SK-N-MC (cell line): ENCODE data around the gene HPCAL4.

ENCODE experiments used
- DNase-seq: peaks from one replicate; pipeline ENCODE4 v3.0.0-alpha.2; 2011; ENCODE audit warnings: low read depth, low spot score
- H3K27ac ChIP-seq: fragments of 200-600 bp; sonication (generic); 2 replicates; pipeline ENCODE4 v1.5.1; 2016; ENCODE audit warnings: mixed run types
- H3K36me3 ChIP-seq: fragments of 200-600 bp; sonication (generic); 2 replicates; pipeline ENCODE4 v1.6.1; 2017; ENCODE audit warnings: antibody characterized with exemption, low read length, mixed read lengths; ENCODE audit not compliant: insufficient read depth
- H3K4me3 ChIP-seq: fragments of 200-600 bp; sonication (generic); 2 replicates; pipeline ENCODE4 v1.5.1; 2016
- H3K9ac ChIP-seq: fragments of 200-600 bp; sonication (generic); 2 replicates; pipeline ENCODE4 v1.8.0; 2017; ENCODE audit warnings: mixed run types, mixed read lengths; ENCODE audit not compliant: insufficient read length
- H3K9me3 ChIP-seq: fragments of 200-600 bp; sonication (generic); 2 replicates; pipeline ENCODE4 v1.6.1; 2017; ENCODE audit warnings: low read depth, mild to moderate bottlenecking, antibody characterized with exemption, low read length, moderate library complexity, mixed read lengths
- EZH2 ChIP-seq: fragments of 200-600 bp; sonication (generic); IDR thresholded peaks from one replicate; pipeline ENCODE4 v1.6.1; 2017; ENCODE audit warnings: antibody characterized with exemption
- FOXP2 ChIP-seq: optimal IDR thresholded peaks from 2 replicates; pipeline ENCODE3; 2011; ENCODE audit warnings: mild to moderate bottlenecking, moderate library complexity; ENCODE audit not compliant: insufficient read depth; ENCODE audit errors: extremely low read length, control extremely low read depth
- POLR2AphosphoS5 ChIP-seq: IDR thresholded peaks from 2 replicates; pipeline ENCODE4 v1.6.1; 2012; ENCODE audit warnings: mild to moderate bottlenecking, low read depth, low read length, borderline replicate concordance

HPCAL4 gene

DNA sequence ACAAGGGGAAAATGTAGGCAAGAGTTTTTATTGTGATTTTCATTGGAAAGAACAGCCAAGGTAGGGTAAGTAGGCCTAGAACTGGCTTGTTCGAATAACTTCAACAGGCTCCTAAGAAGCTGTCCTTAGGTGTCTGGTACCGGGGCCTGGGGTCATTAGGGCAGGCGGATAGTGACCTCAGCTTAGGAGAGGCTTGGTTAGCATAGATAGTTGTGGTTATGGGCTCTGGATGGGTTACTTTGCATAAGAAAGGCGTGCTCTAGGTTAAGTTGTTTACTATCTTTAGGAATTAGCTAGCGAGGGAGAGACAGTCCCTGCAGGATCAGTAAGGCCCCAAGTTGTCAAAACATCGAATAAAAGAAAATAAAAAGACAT, 20.7 kb upstream of the HPCAL4 start:
- DNase-seq, result no peak
- Histone ChIP-seq H3K36me3 (no peaks in the 10 kb centered on the region), H3K27ac (no peak overlapping the region), H3K9me3 (no peaks in the 10 kb centered on the region), H3K9ac (no peak overlapping the region), H3K4me3 (no peak overlapping the region)
- TF ChIP-seq FOXP2, result no peak

DNA sequence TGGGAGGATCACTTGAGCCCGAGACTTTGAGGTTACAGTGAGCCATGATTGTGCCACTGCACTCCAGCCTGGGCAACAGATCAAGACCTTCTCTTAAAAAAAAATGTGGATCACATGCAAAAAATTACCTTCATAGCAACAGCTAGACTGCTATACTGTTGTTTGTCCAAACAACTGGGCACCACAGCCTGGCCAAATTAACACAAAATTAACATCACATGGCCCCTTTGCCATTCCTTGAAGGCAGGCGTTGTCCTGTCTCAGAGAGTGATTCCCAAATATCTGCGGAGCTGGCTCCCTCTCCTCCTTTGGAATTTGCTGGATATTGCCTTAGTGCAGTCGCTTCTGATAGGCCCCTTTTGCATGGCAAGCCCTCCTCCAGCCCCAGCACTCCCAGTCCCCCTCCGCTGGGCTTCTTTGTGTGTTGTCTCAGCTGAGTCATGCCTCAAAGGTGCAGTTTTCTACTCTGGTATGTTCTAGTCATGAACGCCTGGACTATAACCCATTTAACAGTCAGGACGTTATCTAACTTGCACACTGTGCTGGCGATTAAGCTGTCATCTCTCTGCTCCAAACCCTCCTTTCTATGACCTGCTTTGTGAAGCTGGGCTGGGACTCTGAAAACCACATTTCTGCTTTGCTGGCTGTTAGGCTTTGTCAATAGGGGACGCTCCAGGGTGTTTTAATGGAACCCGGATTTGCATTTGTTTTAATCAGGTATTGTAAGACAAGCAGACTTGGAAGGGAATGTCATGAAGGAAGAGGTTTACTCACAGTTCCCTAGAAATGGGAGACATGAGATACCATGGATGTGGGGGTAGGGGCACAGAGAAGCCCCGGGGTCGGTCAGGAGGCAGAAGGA, 20.1 kb upstream of the HPCAL4 start:
- no peak overlapping the region for H3K9ac ChIP-seq
- no peaks in the 10 kb centered on the region for H3K36me3 ChIP-seq
- TF ChIP-seq POLR2AphosphoS5, result no peak
- no peak for TF ChIP-seq EZH2
- H3K27ac ChIP-seq, result no peak overlapping the region
- H3K9me3 ChIP-seq, result no peaks in the 10 kb centered on the region
- H3K4me3 ChIP-seq, result no peak overlapping the region
- no peak for DNase-seq

DNA sequence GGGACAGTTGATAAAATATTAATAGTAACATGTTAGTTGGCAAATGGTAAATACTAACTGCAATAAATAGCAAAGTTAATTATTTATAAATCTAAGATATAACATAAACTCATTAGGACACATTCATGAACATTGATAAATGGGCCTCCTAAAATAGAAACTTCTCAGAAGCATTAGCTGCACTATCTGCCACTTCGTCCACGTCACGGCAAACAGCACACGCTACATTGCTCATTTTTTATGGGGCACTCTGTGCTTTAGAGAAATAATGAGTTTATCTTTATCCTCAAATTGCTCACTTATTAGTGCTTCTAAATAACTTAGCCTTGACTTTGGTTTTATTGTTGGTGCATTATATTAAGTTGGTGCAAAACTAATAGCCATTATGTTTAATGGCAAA, 16.3 kb upstream of the HPCAL4 start:
- no peak for TF ChIP-seq EZH2
- no peak for TF ChIP-seq POLR2AphosphoS5
- no peak for TF ChIP-seq FOXP2

DNA sequence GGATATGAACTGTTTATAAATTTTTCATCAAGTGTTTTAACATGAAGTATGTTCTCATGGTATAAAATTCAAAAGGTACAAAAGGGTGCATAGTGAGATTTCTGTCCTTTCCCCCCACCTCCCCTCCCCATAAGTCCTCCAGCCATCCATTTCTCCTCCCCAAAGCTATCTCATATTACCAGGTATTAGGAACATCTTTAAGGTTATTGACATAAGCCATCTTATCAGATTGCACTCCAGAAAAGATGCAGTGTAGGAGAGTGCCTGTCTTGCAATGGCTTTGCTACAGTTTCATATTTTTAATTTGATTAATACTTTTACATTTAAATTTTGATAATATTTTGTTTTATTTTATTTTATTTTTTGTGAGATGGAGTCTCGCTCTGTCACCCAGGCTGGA, 13.5 kb upstream of the HPCAL4 start:
- no peak overlapping the region for H3K27ac ChIP-seq
- no peaks in the 10 kb centered on the region for H3K36me3 ChIP-seq
- no peak overlapping the region for H3K9ac ChIP-seq
- no peak for DNase-seq
- TF ChIP-seq POLR2AphosphoS5 (no peak), EZH2 (no peak), FOXP2 (no peak)
- H3K9me3 ChIP-seq, result no peaks in the 10 kb centered on the region
- no peak overlapping the region for H3K4me3 ChIP-seq

More for the DNA sequence above, 16.3 kb upstream of the HPCAL4 start:
- H3K27ac ChIP-seq, result no peak overlapping the region
- no peak overlapping the region for H3K9ac ChIP-seq
- no peaks in the 10 kb centered on the region for H3K36me3 ChIP-seq
- H3K4me3 ChIP-seq, result no peak overlapping the region
- no peak for DNase-seq
- no peaks in the 10 kb centered on the region for H3K9me3 ChIP-seq

DNA sequence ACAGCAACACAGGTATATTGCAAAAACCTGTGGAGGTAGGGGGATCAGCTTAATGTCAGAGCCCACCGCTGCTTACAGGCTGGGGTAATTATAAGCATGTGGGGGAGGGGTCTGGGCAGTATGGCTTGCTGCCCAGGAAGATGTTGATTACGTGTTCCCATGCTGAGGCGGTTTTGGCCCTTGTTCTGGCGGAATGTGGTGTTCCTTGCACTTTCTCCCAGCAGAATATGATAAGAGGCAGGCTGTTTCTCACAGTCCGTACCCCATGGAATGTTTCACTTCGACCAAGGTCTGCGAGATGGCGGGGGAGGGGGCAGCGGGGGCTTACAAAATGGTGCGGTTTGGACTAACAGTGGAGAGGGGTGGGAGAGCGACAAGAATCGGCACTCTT, 9.8 kb upstream of the HPCAL4 start:
- no peak for TF ChIP-seq POLR2AphosphoS5
- Histone ChIP-seq H3K9me3 (no peaks in the 10 kb centered on the region), H3K27ac (no peak overlapping the region), H3K36me3 (no peaks in the 10 kb centered on the region), H3K9ac (no peak overlapping the region), H3K4me3 (no peak overlapping the region)
- DNase-seq, result no peak

DNA sequence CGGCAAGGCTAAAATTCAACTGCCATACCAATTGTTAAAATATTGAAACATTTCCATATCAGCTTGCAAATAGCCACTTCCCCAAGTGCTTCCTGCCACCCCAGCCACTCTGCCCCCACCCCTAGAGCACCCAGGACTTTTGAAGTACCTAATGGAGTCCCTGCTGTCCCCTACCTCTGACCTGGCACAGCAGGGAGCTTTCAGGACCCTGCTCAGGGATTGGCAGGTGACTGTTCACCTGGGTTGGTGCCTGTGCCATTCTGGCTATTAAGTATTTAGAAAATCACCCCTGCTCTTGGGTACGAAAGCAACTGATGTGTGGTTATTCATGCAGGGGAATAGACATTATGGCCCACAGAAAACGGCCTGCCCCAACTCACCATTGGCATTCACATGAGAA, 9.1 kb upstream of the HPCAL4 start:
- no peaks in the 10 kb centered on the region for H3K36me3 ChIP-seq
- no peak overlapping the region for H3K9ac ChIP-seq
- H3K4me3 ChIP-seq, result no peak overlapping the region
- no peak for DNase-seq
- no peaks in the 10 kb centered on the region for H3K9me3 ChIP-seq
- no peak overlapping the region for H3K27ac ChIP-seq
- no peak for TF ChIP-seq FOXP2
- no peak for TF ChIP-seq POLR2AphosphoS5
- TF ChIP-seq EZH2, result no peak

DNA sequence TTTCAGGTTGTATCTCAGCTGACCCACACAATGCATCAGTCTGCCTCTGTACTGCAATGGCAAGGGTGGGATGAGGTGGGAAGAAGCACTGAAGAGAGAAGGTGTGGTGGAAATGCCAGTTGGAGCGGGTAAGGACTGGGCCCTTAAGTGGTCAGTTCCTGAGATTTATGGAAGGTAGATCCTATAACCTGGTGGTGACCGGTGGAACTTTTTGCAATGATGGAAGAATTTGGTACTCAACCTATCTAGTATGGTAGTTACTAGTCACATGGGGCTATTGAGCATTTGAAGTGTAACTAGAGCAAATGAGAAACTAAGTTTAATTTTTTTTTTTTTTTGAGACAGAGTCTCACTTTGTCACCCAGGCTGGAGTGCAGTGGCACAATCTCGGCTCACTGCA, 8.2 kb upstream of the HPCAL4 start:
- Histone ChIP-seq H3K4me3 (no peak overlapping the region), H3K9ac (no peak overlapping the region), H3K36me3 (no peaks in the 10 kb centered on the region), H3K27ac (no peak overlapping the region), H3K9me3 (no peaks in the 10 kb centered on the region)
- no peak for DNase-seq
- no peak for TF ChIP-seq EZH2
- no peak for TF ChIP-seq POLR2AphosphoS5
- TF ChIP-seq FOXP2, result no peak

DNA sequence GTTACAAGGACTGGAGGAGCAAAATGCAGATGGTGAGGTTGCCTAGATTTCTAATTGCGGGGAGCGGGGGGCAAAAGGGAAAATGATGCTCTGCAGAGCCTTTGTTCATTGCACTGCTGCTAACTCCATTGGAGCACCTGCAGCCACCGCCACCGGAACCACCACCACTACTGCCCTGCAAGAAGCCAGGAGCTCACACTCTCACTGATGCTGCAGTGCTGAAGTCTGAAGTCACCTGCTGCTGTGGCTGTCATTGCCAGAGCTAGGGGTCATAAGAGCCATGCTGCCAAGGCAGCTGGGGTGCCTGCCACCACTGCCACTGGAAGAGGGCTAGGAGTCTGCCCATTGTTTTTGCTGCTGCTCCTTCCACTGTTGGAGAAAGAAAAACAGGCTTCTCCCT, 7.3 kb upstream of the HPCAL4 start:
- Histone ChIP-seq H3K4me3 (no peak overlapping the region), H3K36me3 (no peaks in the 10 kb centered on the region), H3K27ac (no peak overlapping the region), H3K9me3 (no peaks in the 10 kb centered on the region), H3K9ac (no peak overlapping the region)
- no peak for DNase-seq
- TF ChIP-seq FOXP2, result no peak
- no peak for TF ChIP-seq POLR2AphosphoS5
- TF ChIP-seq EZH2, result no peak

DNA sequence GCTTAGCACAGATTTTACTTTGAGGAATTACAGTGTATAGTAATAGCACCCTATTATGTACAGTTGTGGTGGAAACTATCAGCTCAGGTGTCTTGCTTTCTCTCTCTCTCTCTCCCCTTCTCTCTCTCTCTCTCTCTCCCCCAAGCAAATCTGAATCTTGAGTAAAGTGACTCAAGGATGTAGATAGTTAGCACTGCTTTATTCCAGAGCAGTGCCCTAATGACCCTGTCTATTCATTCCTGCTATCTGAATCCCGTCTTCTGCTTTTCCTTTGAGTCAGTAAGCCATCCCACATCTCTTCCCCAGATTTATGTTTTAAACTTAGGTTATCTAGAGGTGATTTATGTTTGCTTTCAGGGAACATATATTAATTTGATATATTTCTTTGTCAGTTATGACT, 5.2 kb upstream of the HPCAL4 start:
- no peak overlapping the region for H3K9ac ChIP-seq
- no peak overlapping the region for H3K27ac ChIP-seq
- no peak for DNase-seq
- no peaks in the 10 kb centered on the region for H3K9me3 ChIP-seq
- no peaks in the 10 kb centered on the region for H3K36me3 ChIP-seq
- TF ChIP-seq EZH2 (no peak), POLR2AphosphoS5 (no peak), FOXP2 (no peak)
- no peak overlapping the region for H3K4me3 ChIP-seq
